Umbilical cord (tissue), 2 donors: ENCODE data around the gene KIAA1217. TPM values are rescaled to one million over a fixed set of nuclear protein-coding genes. Genes with fewer than 3 reads are reported as not detected.

Experiments used
- DNase-seq: peaks from one replicate; pipeline ENCODE4 v3.0.0-alpha.2; 2015; ENCODE audit warnings: low spot score
- total RNA-seq: library from RNA; depleted of rRNA; stranded (reverse); fragments of >200 nt; gene quantifications from one replicate; pipeline ENCODE4 v1.2.3, GENCODE V29; 2014; ENCODE audit warnings: low replicate concordance; ENCODE audit not compliant: insufficient read depth

KIAA1217 gene
- total RNA-seq, 1 donor from 2014 or later: 32.0 TPM

DNA sequence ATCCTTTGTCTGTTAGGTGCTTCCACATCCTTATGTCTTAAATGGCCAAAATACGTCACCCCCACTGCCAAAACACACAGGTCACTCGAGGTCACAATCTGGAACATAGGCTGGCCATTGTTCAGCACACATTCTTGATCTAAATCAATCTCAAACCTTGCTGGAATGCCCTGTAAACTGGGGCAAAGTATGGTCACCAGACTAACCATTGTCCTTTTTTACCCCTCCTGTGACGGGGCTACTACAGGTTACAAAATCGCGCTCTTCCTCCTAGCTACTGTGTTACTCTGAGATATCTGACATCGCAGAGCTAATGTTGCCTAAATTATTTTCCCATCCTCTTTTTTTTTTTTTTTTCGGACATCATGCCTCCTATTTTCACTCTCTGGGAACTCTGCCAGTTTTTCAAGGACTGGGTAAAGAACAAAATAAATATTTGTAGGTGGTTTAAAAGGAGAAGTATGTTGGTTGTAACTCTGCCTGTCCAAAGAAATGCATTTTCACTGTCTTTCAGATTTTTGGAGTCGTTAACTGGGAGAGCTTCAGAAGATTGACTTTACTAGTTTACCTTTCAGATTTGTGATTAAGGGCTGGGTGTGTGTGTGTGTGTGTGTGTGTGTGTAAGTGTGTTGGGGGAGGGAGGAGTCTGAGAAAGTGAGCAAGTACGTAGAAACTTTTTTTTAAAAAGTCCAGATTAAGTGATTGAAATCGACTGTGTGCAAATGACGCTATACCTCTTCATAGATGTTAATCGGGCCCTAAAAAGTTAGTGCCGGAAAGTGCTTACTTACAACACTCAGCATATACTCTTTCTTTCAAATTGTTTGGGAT lies 942 bp upstream of the KIAA1217 start:
- DNase-seq: peak; percentile 49

DNA sequence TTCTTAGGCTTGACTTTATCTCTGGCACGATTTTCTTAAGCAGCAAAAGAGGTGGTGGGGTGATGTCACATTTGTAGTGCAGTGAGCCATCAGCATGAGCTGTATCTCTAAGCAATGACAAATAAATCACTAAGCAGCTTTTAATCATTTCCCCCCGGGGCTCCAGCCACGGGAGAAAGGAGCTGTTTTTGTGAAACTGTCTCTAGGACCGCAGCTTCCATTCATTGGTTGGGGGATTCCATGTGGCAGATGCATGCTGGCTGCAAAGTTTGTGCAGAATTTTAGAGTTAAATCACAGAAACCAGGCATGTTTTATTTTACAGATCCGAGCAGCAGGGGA lies 464 bp downstream of the KIAA1217 start:
- no peak for DNase-seq

DNA sequence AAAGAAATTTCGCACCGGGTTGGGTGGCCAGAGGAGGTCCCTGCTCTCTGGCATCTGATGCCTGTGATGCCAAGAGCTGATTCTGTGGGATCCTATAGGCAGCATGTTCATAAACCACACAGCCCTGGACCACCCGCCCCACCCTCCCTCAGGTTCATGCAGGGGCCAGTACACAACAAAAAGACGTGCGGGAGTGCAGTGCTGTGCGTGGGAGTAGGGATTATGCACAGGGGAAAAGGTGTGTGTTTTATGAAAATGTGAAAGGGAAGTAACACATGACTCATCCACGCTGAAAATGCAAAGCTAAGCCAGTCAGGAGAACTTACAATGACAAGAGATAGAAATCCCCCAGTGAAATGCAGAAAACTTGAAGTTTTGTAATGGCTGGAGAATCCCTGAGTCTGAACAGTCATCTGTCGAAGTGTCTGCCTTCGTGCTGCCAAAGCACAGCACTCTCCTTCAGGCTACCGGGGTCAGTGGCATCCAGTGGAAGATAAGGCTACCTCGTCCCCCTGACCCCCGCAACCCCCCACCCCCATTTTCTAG lies 1.1 kb downstream of the KIAA1217 start:
- peak; percentile 70 for DNase-seq

- DNase-seq: no peak
These were observed 1.6 kb downstream of the KIAA1217 start for GRCh38 chr10:24210501-24210900.

DNA sequence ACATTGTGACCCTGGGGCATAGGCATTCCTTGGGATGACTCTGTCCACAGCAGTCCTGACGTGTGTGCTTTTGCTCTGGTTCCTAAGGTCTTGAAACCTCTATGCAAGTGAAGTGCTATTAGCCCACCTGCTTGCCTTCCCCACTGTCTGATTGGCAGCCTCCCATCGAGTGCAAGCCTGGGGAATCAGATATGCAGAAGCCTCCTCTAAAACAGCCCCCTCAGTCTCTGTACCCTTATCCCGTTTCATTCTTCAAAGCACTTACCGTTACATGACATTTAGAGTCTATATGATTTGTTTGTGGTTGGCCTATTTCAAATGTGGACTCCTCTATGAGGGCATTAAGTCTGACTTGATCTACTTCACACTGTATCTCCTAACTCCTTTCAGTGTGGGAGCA lies 4.3 kb downstream of the KIAA1217 start:
- no peak for DNase-seq

GRCh38 chr10:24213881-24214280 lies 4.9 kb downstream of the KIAA1217 start:
- no peak for DNase-seq

DNA sequence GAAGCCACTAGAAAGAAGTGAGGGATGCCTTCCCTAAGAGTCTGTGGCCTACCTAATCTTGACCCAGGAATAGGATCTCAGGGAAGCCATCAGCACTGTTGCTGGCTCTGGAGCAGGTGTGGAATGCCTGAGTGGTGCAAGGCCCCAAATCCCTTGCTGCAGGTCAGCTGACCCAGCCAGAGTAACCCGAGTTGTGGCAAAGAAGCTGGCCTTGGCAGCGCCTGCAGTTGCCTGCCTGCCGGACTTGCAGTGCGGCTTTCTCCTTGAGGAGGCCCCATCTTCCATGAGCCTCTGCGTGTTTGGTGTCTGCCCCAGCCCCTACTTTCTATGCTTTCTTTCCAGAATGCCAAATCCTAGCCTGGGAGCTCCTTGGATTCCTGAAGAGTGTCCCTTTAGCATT lies 5.8 kb downstream of the KIAA1217 start:
- DNase-seq: no peak

DNA sequence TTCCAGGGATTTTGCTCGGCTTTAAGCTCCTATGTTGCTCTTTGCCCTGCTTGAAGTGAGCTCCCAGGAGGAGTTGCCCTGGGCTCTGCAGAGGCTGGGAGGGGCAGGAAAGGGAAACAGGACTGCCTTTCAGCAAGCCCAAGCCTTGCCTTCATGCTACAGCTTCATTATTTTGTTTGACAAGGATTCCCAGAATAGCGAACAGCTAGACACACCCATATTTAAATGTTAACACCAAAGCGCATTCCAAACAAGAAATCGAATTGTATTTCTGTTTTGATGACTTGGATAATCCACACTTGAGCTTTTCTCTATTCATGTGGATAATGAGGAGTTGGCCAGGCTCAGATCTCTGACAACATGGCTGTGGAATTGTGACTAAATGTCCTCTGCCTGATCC lies 6.3 kb downstream of the KIAA1217 start:
- DNase-seq: peak; percentile 46

DNA sequence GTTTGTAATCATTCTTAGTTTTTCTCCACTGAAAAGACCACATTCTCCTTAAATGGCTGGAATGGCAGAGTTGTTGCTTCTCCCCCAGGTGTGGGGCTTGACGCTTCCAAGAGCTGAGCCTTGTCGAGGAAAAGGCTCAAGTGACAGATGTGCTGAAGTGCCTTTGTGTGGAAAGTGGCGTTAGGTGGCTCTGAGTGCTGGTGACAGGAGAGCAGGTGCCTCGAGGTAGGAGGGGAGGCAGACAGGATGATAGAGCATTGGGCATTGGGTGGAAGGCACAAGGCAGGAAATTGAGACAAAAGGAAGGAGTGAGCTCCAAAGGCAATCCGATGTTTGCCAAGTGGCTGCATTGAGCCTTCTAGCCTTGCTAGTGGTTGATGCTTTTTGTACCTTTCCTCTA lies 6.7 kb downstream of the KIAA1217 start:
- DNase-seq: no peak

DNA sequence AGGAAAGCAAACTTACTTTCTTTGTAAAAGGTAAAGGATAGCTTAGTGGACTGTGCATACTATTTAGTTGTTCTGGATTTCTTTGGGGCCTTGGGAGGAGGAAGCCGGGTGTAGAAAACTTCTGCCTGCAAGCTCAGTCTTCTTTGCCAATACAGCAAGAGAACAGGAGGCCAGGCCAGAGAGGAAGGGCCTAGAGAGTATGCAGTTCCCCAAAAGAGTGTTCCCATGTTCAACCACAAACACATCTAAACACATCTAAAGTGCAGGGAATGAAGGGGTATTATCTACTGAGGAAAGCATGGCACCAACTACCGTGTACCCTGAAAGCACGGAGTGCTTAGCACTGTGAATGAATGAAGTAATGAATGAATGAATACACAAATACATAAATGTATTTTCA lies 11.0 kb downstream of the KIAA1217 start:
- DNase-seq: no peak

DNA sequence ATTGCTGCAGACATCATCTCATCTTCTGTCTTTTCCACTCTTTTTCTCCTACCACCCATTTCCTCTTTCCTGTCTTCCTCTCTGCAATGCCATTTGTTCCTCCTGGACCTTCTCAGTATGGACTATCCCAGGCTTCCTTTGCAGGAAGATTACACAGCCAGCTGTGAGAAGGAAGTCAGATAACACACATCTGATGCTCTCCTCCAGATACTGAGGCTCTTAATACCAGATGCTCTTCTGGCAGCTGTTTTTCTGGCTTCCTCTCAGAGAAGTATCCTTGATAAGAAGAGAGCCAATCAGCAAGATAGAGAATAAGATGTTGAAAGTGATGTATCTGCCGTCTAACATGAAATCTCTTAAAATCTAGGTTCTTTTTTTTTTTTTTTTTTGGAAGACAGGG lies 14.4 kb downstream of the KIAA1217 start:
- DNase-seq: peak; percentile 94

- DNase-seq: peak; percentile 84
These were observed 15.0 kb downstream of the KIAA1217 start for GRCh38 chr10:24223953-24224352.

GRCh38 chr10:24228642-24229041 lies 19.7 kb downstream of the KIAA1217 start:
- no peak for DNase-seq

GRCh38 chr10:24229909-24230308 lies 21.0 kb downstream of the KIAA1217 start:
- no peak for DNase-seq

GRCh38 chr10:24231200-24231599 lies 22.3 kb downstream of the KIAA1217 start:
- DNase-seq: no peak

DNA sequence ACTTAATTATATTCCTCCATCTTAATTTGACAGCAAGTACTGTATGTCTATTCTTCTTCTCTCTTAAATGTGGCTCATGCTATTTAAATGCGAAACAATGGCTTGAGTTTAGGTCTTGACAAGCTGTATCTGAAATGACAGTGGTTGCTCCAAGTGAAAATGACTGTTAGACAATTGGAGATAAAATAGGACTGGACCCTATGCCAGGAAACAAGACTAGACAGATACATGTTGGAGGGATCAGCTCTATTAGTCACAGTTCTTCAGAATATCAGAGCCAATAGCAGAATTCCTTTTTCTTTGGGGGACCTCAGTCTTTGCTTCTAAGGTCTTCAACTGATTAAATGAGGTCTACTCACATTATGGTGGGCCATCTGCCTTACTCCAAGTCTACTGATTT lies 25.8 kb downstream of the KIAA1217 start:
- DNase-seq: no peak

GRCh38 chr10:24235471-24235870 lies 26.5 kb downstream of the KIAA1217 start:
- DNase-seq: peak; percentile 85

GRCh38 chr10:24237801-24238395 lies 29.0 kb downstream of the KIAA1217 start:
- DNase-seq: no peak

- DNase-seq: peak; percentile 73
These were observed 29.7 kb downstream of the KIAA1217 start for GRCh38 chr10:24238519-24239247.

GRCh38 chr10:24239289-24240040 lies 30.5 kb downstream of the KIAA1217 start:
- no peak for DNase-seq

DNA sequence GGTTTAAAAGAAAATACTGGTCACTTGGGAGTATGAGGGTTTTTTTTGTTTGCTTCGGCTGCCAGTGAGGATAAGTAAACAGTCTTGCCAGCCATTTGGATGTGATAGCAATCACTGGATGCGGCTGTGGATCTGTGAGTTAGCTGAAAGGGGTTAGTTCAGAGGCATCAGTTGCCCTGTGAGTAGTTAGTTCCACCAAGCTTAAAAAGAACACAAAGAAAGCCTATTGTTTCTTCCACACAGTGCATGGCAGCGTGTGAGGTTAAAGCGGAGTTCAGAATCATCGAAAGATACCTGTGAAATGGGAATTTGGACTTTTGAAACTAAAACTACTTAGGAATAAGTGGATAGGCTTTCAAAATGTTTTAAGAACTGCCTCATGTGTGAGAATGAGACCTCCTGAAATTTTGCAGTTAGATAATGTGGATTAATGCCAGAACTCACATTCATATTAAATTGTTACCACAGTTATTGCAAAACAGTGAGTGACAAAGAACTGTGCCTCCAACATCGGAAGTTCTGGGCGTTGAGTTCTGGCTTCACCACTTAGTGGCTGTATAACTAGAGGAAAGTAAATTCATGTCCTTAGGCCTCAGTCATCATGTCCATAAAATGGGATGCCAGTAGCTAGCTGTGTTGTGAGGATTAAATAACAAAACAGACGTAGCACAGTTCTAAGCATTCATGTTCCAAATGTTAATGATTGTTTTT lies 31.3 kb downstream of the KIAA1217 start:
- no peak for DNase-seq
